Pons (tissue), 1 donor: ENCODE measurements around the gene AGRN.
"Not testable (repeated sequence)": the region's sequence is repeated elsewhere in the genome, so short reads cannot be mapped to it uniquely, and the experiment has no call there.

Experiments
- DNase-seq: peaks from one replicate; pipeline ENCODE4 v3.0.0-alpha.2; 2016; ENCODE audit warnings: low spot score

Gene AGRN

DNA sequence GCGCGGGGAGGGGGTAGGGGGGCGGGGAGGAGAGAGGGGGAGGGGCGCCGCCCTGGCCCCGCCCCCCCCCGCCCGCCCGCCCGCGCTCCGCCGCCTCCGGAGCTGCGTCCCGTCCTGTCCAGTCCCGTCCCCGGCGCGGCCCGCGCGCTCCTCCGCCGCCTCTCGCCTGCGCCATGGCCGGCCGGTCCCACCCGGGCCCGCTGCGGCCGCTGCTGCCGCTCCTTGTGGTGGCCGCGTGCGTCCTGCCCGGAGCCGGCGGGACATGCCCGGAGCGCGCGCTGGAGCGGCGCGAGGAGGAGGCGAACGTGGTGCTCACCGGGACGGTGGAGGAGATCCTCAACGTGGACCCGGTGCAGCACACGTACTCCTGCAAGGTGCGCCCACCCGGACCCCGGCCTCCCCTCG is at the start of gene AGRN:
TSS of gene AGRN (plus strand) at position 121 of the 405 bp plus-strand sequence. CDS start at position 174, 53 bp downstream.
- no peak for DNase-seq

DNA sequence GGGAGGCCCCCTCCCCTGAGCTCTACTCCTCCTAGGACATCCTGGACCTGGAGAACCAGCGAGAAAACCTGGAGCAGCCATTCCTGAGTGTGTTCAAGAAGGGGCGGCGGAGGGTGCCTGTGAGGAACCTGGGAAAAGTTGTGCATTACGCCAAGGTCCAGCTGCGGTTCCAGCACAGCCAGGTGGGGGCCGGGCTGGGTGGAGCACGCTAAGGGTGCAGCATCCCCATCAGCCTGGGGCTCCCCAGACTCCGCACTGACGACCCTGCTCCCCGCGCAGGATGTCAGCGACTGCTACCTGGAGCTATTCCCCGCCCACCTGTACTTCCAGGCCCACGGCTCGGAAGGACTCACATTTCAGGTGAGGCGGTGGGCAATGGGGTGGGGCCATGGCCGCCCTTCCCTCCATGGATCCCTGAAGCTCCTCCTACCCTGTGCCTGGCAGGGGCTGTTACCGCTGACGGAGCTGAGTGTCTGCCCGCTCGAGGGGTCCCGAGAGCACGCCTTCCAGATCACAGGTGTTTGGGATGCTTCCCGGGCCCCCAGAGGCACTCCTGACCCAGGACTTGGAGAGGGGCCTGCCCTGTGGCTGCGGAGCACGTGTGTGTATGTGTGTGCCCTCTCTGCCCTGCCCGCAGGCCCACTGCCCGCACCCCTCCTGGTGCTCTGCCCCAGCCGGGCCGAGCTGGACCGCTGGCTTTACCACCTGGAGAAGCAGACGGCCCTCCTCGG is 49.5 kb upstream of the AGRN start:
- no peak for DNase-seq

DNA sequence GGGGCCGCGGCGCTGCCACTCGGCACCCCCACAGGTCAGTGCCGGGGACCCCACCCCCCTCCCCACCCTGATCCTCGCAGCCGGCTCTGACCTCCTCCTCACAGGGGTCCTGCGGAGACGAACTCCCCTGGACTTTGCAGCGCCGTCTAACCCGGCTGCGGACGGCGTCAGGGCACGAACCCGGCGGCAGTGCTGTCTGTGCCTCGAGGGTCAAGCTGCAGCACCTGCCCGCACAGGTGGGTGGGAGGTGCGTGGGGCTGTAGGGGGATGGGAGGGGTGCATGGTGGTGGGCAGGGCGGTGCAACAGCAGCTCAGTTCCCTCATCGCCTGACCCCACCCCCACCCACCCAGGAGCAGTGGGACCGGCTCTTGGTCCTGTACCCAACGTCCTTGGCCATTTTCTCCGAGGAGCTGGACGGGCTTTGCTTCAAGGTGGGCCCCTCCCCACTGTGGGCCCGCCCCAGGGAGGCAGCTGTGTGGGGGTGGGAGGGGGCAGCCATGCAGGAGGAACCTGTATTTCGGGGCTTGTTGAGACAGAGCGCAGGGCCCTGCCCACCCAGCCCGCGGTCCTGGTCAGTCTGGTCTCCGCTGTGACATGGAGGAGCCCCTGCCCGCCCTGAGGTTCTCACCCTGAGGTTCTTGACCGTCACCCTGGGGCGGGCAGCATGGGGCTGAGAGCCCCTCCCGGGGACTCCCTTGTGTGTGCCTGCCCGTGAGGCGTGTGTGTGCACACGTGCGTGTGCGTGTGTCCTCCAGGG is 48.8 kb upstream of the AGRN start:
- DNase-seq: no peak

DNA sequence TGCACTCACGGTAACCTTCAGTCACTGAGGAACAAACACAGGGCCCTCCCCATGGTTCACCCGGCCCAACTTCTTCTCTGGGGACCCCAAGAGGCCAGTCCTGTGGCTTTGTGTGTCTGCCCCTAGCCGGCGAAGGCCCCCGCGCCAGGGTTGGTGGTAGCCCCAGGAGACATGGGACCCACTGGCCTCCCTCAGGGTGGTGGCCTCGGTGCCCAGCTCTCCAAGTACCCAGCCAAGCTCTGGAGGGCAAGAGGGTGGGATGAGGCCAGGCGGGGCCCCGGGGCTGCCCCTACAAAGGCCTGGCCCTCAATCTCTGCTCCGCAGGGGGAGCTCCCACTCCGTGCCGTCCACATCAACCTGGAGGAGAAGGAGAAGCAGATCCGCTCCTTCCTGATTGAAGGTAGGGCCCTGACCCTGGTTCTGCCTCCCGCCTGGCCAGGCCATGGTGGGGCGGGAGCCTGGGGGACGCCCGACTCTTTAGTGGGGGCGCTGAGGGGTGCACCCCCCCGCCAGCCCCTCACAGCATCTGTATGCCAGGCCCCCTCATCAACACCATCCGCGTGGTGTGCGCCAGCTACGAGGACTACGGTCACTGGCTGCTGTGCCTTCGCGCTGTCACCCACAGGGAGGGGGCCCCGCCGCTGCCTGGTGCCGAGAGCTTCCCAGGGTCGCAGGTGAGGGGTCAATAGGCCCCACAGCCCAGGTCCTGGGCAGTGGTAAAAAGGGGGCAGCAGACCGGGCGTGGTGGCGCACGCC is 48.0 kb upstream of the AGRN start:
- DNase-seq: no peak

DNA sequence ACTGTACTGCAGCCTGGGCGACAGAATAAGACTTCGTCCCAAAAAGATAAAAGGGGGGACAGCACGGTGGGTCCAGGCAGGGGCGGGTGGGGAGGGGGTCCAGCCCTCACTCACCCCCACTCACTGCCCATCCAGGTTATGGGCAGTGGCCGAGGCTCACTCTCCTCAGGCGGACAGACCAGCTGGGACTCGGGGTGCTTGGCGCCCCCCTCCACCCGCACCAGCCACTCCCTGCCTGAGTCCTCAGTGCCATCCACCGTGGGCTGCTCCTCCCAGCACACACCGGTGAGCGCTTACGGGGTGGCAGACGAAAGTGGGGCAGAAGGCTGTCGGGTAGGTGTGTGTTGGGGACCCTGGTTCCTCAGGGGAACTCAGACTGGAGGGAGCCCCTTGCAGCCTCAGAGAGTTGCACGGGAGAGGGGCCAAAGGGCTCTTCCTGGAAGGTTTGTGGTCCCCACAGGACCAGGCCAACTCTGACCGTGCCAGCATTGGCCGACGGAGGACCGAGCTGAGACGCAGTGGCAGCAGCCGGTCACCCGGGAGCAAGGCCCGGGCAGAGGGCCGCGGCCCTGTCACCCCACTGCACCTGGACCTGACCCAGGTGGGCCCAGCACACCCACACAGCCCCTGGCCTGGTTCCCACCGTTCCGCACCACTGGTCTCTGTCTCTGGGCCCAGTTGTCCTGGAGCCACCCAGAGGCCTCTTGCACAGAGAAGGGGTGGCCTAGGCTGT is 47.0 kb upstream of the AGRN start:
- DNase-seq: no peak

DNA sequence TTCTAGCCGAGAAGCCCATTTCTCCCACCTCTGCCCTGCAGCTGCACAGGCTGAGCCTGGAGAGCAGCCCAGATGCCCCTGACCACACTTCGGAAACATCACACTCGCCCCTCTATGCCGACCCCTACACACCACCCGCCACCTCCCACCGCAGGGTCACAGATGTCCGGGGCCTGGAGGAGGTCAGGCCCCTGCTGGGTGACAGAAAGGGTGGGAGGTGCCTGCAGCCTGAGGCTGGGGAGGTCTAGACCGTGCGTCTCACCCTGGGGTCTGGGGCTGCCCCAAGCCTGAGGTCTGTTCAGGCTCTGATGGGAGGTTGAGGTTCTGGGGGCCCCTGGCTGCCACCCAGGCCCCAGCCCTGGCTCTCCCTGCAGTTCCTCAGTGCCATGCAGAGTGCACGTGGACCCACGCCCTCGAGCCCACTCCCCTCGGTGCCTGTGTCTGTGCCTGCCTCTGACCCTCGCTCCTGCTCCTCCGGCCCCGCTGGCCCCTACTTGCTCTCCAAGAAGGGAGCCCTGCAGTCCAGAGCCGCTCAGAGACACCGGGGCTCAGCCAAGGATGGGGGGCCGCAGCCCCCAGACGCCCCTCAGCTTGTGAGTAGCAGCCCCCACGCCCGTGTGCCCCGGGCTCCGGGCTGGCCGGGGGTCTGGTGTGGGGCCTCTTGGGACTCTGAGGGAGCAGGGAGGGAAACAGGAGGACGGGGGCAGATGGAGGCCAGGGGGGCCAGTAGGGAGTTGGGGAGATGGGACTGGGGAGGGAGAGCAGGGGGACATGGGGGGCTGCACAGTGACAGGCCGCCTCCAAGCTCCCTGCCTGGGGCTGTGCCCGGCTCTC is 46.2 kb upstream of the AGRN start:
- no peak for DNase-seq

DNA sequence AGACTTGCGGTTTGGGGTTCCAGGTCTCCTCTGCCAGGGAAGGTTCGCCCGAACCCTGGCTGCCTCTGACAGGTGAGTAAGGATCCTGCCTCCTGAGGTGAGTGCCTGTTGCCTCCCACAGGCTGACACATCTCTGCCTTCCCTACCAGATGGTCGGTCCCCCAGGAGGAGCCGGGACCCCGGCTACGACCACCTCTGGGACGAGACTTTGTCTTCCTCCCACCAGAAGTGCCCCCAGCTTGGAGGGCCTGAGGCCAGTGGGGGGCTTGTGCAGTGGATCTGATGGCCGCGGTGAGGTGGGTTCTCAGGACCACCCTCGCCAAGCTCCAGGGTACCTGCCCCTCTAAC is 45.7 kb upstream of the AGRN start:
- DNase-seq: no peak

DNA sequence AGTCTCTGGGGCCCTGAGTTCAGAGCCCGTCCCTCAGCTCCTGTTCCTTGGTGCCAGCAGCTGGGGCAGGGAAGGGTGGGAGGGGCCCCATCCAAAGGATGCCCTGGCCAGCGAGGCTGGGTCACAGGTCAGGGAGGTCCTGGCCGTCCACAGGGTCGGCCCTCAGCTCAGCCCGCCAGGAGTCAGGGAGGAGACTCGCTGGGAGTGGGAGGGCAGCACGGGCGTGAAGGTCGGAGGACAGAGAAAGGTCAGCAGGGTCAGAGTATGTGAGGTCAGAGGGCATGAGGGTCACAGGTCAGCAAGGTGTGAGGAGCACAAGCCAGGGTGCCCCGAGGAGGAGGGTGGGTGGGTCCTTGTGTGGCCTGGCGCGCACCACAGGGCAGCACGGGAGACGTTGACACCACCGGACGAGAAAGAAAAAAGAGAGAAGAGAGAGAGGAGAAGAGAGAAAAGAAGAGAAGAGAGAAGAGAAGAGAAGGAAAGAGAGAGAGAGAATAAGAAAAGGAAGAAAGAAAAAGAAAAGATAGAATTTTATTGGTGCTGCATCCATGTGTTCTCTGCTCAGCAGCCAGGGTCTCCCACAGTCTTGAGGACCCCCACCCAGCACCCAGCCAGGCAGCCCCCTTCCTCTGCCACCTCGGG is 45.1 kb upstream of the AGRN start:
- no peak for DNase-seq

DNA sequence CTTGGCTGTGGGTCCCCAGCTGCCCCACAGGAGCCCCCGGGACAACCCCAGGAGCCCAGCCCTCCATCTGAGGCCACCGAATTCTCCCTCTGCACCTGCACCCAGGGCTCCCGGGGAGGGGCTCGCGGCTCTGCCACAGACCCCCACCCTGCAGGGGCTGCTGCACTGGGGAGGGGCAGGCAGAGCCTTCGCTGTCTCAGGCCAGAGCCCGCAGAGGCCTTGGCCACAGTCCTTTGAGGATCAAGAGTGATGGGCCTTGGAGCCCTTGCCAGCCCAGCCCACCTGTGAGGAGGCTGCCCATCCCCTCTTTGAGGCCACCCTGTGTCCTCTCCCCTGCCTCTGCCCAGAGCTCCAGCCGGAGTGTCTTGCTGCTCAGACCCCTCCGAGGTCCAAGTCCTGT is 44.6 kb upstream of the AGRN start:
- no peak for DNase-seq

DNA sequence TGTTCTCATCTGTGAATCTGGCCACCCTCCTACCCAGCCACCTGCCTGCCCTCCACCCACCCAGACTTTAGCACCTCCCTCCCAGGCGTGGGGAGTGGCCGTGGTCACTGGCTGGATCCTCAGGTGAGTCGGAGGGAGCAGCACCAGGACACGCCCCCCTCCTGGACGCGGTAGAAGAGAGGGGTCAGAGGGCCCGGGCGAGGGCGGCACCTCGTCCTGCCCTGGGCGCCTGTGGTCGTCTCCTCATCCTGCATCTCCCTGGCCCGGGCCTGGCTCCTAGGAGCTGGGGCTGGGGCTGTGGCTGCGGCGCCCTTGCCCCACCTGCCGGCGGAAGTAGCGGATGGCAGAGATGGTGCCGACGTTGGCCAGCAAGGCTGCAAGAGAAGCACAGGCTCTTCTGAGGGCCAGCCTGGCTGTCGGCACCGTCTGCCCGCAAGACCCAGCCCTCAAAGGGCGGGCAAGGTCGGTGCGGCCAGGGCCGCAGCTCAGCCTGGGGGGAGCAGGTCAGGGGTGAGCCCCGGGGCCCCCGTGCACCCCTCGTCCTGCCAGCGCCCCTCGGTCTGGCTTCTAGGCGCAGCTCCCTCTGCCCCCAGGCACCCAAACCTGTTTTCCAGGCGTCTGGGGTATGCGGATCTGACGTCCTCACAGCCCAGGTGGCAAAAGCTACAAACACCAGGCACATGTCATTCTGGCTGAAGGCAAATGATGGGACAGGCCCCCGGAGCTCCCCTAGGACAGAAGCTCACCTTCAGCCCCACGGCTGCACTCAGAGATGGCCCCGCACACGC is 43.8 kb upstream of the AGRN start:
- DNase-seq: no peak

DNA sequence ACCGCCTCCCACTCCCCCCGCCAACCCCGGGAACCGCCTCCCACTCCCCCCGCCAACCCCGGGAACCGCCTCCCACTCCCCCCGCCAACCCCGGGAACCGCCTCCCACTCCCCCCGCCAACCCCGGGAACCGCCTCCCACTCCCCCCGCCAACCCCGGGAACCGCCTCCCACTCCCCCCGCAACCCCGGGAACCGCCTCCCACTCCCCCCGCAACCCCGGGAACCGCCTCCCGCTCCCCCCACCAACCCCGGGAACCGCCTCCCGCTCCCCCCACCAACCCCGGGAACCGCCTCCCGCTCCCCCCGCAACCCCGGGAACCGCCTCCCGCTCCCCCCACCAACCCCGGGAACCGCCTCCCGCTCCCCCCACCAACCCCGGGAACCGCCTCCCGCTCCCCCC is 43.1 kb upstream of the AGRN start:
- DNase-seq: not testable (repeated sequence)

DNA sequence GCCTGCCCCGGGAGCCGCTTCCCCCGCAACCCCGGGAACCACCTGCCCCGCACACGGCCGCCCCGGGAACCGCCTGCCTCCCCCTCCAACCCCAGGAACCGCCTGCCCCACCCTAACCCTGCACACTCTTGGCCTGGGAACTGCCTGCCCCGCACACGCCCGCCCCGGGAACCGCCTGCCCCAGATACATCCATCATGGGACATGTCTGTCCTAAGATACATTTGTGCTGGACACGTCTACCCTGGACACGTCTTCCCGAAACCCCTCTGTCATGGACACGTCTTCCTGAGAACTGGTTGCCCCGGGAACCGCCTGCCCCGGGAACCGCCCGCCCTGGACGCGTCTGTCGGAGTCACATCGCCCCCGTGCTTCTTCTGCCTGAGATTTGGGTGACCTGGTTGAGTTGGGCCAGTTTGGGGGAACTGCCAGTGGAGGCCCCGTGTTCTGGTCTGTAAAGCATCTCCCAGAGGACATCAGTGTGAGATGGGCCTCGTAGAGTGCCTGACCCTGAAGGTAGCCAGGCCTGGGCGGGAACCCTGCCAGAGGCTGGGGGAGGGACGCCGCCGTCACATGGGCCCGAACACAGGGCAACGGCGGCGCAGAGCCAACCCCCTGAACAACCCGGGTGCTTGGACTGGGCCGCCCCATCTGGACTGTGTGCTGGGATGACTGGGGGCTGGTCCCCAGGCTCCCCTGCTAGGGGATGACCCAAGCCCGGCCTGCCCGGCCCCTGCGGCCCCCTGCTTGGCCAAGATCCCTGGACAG is 41.7 kb upstream of the AGRN start:
- DNase-seq: no peak

DNA sequence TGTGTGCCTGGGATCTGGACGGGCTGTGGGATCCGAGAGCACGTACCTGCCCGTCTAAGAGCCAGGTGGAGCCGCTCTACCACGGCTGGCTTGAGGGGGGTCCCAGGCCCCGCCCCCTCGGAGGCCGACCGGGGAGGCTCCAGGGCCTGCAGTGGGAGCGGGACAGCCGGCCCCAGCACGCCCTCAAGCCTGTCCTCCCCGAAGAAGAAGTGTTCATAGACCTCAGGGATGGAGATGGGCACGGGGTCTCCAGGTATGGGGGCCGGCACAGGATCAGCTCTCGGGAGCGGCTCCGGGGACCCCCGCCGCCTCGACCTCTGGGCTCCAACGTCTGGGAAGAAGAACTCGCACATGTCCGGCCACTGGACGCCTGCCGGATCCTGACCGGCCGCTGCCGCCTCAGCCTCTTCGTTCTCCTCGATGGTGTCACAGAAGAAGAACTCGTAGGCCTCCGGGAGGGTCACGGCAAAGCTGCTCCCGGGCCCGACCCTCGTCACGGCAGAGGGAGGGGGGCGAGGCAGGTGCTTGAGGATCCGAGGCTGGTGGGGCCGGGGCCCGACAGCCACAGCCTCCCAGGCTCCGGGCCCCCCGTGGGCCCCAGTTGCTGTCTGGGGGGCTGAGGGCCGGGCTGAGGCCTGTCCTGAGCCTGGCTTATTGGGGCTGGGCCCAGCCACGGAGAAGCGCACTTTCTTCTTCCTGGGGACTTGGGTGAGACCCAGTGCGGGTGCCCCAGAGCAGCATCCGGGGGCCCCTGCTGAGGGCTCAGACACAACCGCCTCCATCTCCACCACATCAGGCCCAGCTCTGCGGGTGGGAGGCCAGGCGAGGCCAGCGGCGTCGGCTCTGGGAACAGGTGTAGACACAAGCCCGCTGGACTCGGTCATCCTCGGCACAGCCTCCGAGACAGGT is 40.8 kb upstream of the AGRN start:
- DNase-seq: no peak

DNA sequence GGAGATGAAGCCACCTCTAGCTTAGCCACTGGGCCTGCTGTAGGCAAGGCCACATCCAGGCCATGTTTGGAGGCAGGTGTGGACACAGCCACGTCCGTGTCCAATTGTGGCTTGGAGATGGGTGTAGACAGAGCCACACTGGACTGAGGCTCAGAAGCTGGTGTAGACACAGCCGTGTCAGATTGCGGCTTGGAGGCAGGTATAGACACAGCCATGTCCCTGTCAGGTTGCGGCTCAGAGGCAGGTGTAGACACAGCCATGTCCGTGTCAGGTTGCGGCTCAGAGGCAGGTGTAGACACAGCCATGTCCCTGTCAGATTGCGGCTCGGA is 40.2 kb upstream of the AGRN start:
- no peak for DNase-seq

DNA sequence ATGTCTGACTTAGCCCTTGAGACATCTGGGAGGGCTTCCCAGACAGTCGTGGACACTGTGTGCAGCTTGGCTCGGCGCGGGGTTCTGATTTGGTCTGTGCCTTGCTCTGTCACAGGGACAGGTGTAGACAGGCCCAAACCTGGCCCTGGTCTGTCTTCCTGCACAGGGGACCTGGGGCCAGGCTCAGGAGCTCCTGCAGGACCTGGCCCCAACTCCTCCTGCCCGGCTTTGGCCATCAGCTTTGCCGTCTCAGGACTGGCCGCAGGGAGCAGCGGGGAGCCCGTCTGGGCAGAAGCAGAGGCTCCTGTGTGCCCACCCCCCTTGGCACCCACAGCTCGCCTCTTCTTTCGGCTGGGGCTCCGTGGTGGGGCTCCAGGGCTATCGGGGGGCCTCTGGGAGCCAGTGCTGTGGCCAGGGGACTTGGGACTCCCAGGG is 39.8 kb upstream of the AGRN start:
- no peak for DNase-seq

DNA sequence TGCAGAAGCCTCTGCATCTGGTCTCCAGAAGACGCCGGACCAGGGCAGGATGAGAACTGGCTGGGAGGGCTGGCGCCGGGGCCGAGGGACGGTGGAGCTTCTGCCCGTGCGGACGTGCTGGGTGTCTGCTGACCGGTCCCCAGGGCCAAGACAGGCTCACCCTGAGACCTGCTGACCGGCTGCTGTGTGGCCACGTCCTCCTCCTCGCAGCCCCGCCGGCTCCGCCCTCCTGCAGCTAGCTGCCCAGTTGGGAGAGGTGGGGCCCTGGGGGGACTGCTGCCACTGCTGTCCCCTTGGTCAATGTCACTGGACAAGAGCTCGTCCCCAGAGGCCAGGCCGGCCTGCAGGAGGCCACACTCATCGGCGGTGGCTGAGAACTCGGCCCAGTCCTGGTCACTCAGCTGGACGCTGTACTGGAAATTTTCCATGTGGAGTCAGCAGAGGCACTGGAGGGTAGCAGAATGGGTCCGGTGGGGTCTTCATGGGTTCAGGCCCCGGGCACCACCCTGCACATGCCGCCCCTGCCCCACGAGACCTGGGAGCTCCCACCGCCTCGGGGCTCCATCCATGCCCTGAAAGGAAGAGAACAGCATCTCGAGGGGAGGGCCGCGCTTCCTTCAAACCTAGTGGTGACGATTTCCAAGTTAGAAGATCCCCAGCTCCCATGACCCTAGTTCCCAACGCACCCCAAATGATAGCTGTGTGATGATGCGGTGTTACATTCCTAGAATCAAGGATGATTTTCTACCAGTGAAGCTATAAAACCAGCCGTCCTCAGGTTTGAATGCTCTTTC is 39.1 kb upstream of the AGRN start:
- no peak for DNase-seq

DNA sequence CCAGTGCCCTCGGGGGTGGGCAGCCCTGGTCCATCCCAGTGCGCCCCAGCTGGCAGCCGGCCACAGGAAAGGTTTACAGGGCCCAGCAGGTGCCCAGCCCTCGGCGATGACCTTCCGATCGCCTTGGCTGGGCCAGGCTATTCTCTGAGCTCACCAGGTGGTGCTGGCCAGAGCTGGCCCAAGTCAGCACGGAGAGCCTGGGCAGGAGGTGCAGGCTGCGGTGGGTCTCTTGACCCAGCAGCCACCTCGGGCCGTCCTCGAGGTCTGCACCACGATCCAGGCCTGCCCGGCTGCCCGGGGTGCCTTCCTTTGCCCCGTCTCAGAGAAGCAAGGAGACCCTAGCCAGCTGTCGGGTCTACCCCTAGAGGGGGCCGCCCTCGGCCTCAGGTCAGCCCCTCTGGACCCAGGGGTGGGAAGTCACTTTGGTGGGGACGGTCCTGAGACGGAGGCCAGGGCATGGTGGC is 38.4 kb upstream of the AGRN start:
- DNase-seq: no peak
